Cardiac fibroblast (primary cell): Measurements from ENCODE around the gene RTN4RL1.

ENCODE experiments used
- DNase-seq, 2 donors: peaks; one replicate each; pipeline versions ENCODE4 v3.0.0 to v3.0.0-alpha.2; 2010; ENCODE audit warnings: low read depth in 2 of 2
- H3K4me3 ChIP-seq, 2 donors: replicated peaks in 1 of 2; 1 replicate in 1 of 2; 2 replicates in 1 of 2; pipeline ENCODE4 v1.5.1; 2011; ENCODE audit warnings: low read depth in 2 of 2, low read length in 2 of 2, mild to moderate bottlenecking in 2 of 2, moderate library complexity in 1 of 2
- TF ChIP-seq, protein P1 (sequence below): IDR thresholded peaks from one replicate; pipeline ENCODE4 v1.5.1; 2011; ENCODE audit warnings: low read depth, mild to moderate bottlenecking, low read length, inconsistent platforms

Gene RTN4RL1

GRCh38 chr17:2029911-2030778 lies 5.0 kb upstream of the RTN4RL1 start, which contains the start of gene DPH1:
Gene DPH1 (plus strand): TSS chr17:2030153. CDS start chr17:2030170, 17 bp downstream.
- peak within 1 kb of the TSS; percentile 100 for H3K4me3 ChIP-seq
- TF ChIP-seq, protein P1, sequence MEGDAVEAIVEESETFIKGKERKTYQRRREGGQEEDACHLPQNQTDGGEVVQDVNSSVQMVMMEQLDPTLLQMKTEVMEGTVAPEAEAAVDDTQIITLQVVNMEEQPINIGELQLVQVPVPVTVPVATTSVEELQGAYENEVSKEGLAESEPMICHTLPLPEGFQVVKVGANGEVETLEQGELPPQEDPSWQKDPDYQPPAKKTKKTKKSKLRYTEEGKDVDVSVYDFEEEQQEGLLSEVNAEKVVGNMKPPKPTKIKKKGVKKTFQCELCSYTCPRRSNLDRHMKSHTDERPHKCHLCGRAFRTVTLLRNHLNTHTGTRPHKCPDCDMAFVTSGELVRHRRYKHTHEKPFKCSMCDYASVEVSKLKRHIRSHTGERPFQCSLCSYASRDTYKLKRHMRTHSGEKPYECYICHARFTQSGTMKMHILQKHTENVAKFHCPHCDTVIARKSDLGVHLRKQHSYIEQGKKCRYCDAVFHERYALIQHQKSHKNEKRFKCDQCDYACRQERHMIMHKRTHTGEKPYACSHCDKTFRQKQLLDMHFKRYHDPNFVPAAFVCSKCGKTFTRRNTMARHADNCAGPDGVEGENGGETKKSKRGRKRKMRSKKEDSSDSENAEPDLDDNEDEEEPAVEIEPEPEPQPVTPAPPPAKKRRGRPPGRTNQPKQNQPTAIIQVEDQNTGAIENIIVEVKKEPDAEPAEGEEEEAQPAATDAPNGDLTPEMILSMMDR = no peak

DNA sequence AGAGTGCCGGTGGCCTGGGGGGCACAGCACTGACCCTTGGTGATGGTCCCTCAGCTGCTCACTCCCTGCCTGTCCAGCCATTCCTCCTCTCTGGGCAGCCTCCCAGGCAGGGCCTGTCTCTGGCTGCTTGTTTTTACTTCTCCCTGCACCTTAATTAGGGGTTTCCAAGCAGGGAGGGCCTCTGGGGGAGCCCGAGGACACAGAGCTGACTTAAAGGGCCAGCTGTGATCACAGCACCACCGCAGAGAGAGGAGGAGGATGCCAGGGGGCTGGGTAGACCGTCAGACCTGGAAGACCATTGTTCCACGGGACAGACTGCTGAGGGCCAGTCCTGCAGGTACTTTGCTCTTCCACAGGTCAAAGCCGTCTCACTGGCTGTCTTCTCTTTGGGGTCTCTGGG lies 3.6 kb upstream of the RTN4RL1 start:
- no peak overlapping the region for H3K4me3 ChIP-seq
- DNase-seq = no peak
- TF ChIP-seq, protein P1 = no peak

More at GRCh38 chr17:2029911-2030778, 5.0 kb upstream of the RTN4RL1 start, which contains the start of gene DPH1:
- DNase-seq = peak; percentile 90 to 91

DNA sequence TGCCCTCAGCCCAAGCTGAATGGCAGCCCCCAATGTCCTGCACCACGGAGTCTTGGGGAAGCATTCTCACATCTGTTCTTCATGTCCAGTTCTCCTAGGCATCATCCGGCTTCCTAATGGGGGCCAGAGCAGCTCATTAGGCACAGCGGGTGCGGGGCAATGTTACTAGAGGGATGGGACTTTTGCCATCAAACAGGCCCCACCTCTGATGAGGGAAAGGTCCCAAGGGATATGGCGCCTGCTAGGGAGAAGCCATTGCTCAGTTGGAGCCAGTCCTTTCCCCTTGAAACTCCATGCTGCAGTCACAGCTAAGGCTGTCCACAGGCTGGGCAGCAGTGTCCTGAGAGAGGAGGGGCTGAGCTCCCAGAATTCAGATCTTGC lies 3.1 kb upstream of the RTN4RL1 start:
- TF ChIP-seq, protein P1 = no peak
- no peak for DNase-seq
- no peak overlapping the region for H3K4me3 ChIP-seq

GRCh38 chr17:2027528-2028233 lies 2.5 kb upstream of the RTN4RL1 start:
- TF ChIP-seq, protein P1 = no peak
- H3K4me3 ChIP-seq = no peak overlapping the region
- DNase-seq = peak; percentile 17 to 27

DNA sequence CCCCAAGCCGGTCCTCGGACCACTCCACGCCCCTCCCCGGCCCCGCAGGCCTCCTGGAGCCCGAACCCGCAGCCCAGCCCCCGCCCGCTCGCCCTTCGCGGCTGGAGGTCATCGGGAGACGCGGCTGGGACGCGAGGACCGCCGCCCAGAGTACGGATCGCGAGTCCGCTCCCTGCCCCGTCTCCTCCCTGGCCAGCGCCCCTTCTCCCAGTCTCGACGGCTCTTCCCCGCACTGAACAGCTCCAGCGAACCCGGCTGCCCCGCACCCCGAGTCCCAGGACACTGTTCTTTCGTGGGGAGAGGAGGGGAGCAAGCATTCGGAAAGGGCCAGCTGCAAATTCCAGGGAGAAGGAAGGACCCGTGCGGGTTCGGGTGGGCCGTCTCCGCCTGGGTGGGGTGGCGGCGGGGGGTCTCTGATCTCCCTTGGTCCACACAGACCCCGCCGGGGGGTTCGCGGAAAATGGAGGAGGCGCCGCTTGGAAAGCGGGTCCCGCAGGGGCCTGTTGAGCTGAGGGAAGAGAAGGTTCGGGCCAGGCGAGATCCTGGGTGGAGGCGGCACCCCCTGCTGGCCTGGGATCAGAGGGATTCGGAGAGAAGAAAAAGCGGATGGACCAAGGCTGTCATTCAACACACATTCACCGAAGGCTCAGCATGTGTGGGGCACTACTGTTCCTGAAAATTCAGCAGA lies 632 bp upstream of the RTN4RL1 start:
- DNase-seq = peak; percentile 68 to 74
- TF ChIP-seq, protein P1 = peak; percentile 86
- H3K4me3 ChIP-seq = peak overlapping the region; percentile 38 to 39

- H3K4me3 ChIP-seq = peak overlapping the region; percentile 33 to 38
- DNase-seq = peak in 1 of 2 donors; percentile 16
- TF ChIP-seq, protein P1 = no peak
Measured at GRCh38 chr17:2024572-2025219, 438 bp downstream of the RTN4RL1 start.
